Ishikawa (cell line): Measurements from ENCODE around the gene AKAP6.

Source experiments
- CEBPB ChIP-seq: IDR thresholded peaks from 2 replicates; pipeline ENCODE4 v1.6.1; 2012
- CREB1 ChIP-seq: IDR thresholded peaks from 2 replicates; pipeline ENCODE4 v1.6.1; 2012; ENCODE audit warnings: low read depth
- EGR1 ChIP-seq: IDR thresholded peaks from 2 replicates; pipeline ENCODE4 v1.6.1; 2012
- EP300 ChIP-seq: IDR thresholded peaks from 2 replicates; pipeline ENCODE4 v1.6.1; 2012; ENCODE audit warnings: borderline replicate concordance
- FOXM1 ChIP-seq: IDR thresholded peaks from 2 replicates; pipeline ENCODE4 v1.6.1; 2012; ENCODE audit warnings: low read depth, borderline replicate concordance
- MAX ChIP-seq: IDR thresholded peaks from 2 replicates; pipeline ENCODE4 v1.6.1; 2012
- NFIC ChIP-seq: IDR thresholded peaks from 2 replicates; pipeline ENCODE4 v1.6.1; 2012
- RAD21 ChIP-seq: IDR thresholded peaks from 2 replicates; pipeline ENCODE4 v1.6.1; 2012; ENCODE audit warnings: low read depth
- TAF1 ChIP-seq: IDR thresholded peaks from 2 replicates; pipeline ENCODE4 v1.6.1; 2012; ENCODE audit warnings: low read depth, mild to moderate bottlenecking
- TCF12 ChIP-seq: IDR thresholded peaks from 2 replicates; pipeline ENCODE4 v1.6.1; 2012; ENCODE audit warnings: low read depth
- TEAD4 ChIP-seq: IDR thresholded peaks from 2 replicates; pipeline ENCODE4 v1.6.1; 2012
- YY1 ChIP-seq: IDR thresholded peaks from 2 replicates; pipeline ENCODE4 v1.6.1; 2012; ENCODE audit warnings: low read depth
- ZBTB7A ChIP-seq: IDR thresholded peaks from 2 replicates; pipeline ENCODE4 v1.6.1; 2012; ENCODE audit warnings: low read depth
- TF ChIP-seq, protein P1 (sequence below): IDR thresholded peaks from 2 replicates; pipeline ENCODE4 v1.6.1; 2012
- TF ChIP-seq, protein P2 (sequence below): IDR thresholded peaks from 2 replicates; pipeline ENCODE4 v1.6.1; 2012; ENCODE audit warnings: low read depth, mild to moderate bottlenecking

The AKAP6 gene

DNA sequence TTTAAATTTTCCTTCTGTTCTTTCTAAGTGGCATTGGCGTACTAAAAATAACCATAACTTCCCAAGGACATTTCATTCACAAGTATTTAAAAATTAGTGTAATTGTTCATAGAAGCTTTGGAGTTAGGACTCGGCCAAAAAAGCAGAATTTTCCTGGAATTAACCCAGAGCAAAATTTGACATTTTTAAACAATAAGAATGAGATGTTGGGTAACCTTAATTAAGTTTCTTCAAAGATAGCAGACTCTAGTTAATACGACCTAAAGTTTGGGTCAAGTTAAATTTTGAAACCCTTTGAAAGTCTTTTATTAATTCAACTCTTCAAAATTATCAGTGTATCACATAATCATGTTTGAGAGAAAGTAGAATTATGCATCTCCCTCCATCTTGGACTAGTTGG, 118.3 kb downstream of the AKAP6 start:
- TF ChIP-seq CREB1 (no peak), RAD21 (no peak), NFIC (no peak), TCF12 (no peak), TEAD4 (no peak), MAX (no peak), EGR1 (no peak), ZBTB7A (no peak), CEBPB (no peak), YY1 (no peak)
- TF ChIP-seq, protein P1, sequence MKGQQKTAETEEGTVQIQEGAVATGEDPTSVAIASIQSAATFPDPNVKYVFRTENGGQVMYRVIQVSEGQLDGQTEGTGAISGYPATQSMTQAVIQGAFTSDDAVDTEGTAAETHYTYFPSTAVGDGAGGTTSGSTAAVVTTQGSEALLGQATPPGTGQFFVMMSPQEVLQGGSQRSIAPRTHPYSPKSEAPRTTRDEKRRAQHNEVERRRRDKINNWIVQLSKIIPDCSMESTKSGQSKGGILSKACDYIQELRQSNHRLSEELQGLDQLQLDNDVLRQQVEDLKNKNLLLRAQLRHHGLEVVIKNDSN = no peak

DNA sequence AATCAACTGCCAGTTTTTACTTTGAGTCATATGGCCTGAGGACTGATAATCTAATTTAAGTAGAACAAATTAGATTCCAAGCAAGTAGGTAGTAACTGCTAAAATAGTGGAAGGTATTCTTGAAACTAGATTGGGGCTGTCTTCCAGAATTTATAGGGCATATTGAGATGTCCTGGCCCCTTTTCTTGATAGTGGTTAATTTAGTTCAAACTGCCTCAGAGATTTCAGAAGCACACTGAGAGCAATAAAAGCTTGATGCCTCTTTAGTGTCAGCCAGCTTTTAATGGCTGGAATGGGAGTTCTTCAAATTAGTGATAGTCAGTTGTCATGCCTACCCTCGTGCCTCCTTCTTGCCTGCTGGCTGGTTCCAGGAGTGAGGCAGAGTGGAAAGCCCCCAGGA, 120.5 kb downstream of the AKAP6 start:
- TF ChIP-seq CREB1 (no peak), YY1 (no peak), MAX (no peak), ZBTB7A (no peak), FOXM1 (no peak), TCF12 (no peak), TEAD4 (no peak), TAF1 (no peak), NFIC (no peak), CEBPB (no peak), EGR1 (no peak), RAD21 (no peak), EP300 (no peak)
- TF ChIP-seq, protein P1 = no peak
- TF ChIP-seq, protein P2, sequence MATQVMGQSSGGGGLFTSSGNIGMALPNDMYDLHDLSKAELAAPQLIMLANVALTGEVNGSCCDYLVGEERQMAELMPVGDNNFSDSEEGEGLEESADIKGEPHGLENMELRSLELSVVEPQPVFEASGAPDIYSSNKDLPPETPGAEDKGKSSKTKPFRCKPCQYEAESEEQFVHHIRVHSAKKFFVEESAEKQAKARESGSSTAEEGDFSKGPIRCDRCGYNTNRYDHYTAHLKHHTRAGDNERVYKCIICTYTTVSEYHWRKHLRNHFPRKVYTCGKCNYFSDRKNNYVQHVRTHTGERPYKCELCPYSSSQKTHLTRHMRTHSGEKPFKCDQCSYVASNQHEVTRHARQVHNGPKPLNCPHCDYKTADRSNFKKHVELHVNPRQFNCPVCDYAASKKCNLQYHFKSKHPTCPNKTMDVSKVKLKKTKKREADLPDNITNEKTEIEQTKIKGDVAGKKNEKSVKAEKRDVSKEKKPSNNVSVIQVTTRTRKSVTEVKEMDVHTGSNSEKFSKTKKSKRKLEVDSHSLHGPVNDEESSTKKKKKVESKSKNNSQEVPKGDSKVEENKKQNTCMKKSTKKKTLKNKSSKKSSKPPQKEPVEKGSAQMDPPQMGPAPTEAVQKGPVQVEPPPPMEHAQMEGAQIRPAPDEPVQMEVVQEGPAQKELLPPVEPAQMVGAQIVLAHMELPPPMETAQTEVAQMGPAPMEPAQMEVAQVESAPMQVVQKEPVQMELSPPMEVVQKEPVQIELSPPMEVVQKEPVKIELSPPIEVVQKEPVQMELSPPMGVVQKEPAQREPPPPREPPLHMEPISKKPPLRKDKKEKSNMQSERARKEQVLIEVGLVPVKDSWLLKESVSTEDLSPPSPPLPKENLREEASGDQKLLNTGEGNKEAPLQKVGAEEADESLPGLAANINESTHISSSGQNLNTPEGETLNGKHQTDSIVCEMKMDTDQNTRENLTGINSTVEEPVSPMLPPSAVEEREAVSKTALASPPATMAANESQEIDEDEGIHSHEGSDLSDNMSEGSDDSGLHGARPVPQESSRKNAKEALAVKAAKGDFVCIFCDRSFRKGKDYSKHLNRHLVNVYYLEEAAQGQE = no peak

DNA sequence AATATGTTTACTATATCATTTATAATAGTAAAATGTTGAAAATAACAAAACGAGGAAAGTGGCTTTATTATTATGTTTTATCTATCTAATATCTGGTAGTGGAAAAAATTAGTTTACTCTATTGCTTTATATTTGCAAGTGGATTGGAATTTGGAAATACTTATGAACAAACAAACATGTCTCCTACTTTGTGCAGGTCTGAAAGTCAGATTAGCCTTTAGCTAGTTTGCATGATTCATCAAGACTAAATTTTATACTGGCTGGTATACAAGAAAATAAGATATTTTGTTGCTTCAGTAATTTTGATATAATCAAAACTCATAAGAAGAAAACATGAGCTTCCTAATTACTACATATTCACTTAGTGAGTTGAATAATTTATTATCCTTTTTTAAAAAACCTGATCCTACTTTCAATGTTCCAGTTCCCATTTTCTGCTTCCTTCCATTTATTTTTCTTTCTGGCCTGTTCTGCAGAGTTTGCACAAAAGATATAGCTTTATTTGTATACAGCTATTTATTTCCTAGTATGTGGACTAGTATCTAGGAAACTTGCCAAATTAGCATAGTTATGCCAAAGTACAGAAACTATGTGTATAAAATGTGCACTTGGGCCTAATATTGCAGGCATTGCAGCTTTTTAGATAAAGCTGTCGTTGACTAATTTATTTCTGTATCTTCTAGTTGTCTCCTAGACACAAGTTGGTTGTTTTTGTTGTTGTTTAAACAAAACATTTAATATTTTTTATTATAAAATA, 122.0 kb downstream of the AKAP6 start:
- no peak for TF ChIP-seq TCF12
- TF ChIP-seq, protein P2 = no peak

DNA sequence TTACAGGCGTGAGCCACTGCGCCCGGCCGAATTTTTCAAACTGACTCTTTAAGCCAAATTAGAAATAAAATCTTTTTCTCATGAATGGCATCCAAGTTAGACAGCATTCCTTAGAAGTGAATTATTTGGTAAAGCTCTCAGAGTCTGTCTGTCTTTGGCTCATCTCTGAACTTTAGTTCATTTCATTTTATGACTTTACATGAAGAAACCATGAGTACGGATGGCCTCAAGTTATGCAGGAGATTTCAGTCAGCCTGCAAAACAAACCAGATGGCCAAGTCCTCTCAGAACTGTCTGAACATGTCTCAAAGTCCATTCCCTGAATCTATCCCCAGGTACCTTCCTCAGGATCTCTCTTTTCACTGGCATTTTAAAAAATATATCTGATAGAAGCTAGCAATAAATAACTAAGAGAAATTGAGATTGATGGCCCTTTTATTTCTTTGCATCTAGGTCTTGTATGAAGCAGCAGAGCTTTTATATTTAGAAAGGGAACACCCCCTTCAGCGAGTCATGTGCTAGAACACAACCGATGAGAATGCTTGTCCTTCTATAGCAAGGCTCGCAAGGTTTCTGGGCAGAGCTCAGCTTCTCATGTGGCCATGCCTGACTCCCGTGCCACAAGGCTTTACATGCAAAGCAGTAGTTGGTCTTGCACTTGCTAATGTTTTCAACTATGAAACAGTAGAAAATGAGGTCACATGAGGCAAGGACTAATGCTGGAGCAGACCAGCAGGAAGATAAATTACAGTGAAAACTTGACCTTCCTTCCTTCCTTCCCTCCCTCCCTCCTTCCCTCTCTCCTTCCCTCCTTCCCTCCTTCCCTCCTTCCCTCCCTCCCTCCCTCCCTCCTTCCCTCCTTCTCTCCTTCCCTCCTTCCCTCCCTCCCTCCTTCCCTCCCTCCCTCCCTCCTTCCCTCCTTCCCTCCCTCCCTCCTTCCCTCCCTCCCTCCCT, 125.0 kb downstream of the AKAP6 start:
- TF ChIP-seq EP300 = no peak
- TF ChIP-seq YY1 = no peak
- no peak for TF ChIP-seq CEBPB
- TF ChIP-seq, protein P2 = no peak
- no peak for TF ChIP-seq TAF1
- no peak for TF ChIP-seq NFIC
- no peak for TF ChIP-seq FOXM1
- no peak for TF ChIP-seq RAD21
- no peak for TF ChIP-seq TCF12
- TF ChIP-seq EGR1 = no peak
